GM21576 (cell line): Measurements from ENCODE around the gene GRID2.

Experiments used
- ATAC-seq: cut with Tn5 transposase; IDR thresholded peaks from one replicate; pipeline ENCODE4 v1.9.1; 2021; ENCODE audit warnings: mild to moderate bottlenecking, moderate library complexity; ENCODE audit not compliant: unreplicated experiment

The GRID2 gene

DNA sequence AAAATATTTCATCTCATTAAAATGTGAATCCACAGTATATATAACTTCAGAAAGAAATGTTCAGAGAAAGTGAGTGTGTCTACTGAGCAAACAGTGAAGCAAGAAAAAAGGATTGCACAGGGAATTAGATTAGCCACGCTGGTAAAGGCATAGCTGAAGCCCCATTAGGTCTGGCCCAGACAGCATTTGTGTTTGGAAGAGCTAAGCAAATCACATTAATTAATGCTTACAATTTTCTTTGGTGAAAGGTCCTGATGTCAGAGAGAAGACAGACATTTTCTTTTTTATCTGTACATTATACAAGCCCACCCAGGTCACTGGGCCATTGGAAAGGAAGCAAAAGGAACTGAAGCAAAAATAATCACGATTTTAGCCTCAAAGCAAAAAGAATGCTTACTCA lies 354.6 kb downstream of the GRID2 start:
- no peak for ATAC-seq

DNA sequence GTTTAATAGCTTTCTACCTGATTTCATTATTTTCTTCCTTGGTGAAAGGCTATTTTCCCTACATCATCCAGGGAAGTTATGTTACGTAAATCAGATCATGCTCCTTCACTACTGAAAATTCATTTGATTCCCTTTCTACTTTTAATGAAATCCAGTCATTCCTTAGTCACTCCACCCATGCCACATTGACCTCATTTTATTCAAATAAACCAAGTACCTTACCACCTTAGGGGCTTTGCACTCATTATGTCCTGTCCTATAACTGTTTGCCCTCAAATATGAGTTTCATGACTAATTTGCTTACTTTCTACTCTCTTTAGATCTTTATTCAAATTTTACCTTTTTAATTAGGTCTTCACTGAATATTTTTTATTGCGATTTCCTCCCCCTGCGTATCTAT lies 374.0 kb downstream of the GRID2 start:
- no peak for ATAC-seq

DNA sequence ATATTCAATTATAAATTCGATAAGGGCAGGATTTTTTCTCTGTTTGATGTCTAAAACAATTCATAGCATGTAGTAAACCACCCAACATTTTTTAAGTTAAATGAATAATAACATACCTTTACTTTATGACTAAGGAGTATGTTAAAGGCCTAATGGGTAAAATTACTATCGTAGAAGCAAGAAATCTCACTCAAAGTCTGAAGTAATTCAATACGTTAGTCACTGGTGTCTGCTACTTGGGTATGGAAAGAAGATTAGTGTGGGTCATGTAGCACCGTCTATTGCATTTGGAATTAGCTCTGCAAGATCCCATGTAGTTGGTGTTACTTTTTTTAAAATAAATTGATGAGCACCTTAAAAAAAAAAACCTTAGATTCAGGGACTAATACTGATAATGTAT lies 374.5 kb downstream of the GRID2 start:
- ATAC-seq: no peak

DNA sequence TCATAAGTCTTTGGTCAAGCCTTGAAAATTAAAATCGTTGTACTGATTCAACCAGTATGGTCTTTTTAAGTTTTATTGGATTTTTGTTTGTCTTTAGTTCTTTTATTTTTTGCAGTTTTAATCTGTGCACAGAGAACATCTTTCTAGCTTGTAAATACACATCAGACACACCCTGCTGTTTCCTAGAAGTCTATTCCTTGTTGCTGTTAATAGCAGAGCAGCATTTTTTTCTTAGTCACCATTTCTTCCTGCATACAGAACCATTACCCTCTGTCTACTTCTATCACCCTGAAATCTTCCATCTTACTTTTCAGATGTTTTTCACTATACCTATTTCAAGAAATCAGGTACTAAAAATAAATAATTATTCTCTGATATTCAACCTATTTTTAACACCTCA lies 375.4 kb downstream of the GRID2 start:
- no peak for ATAC-seq

DNA sequence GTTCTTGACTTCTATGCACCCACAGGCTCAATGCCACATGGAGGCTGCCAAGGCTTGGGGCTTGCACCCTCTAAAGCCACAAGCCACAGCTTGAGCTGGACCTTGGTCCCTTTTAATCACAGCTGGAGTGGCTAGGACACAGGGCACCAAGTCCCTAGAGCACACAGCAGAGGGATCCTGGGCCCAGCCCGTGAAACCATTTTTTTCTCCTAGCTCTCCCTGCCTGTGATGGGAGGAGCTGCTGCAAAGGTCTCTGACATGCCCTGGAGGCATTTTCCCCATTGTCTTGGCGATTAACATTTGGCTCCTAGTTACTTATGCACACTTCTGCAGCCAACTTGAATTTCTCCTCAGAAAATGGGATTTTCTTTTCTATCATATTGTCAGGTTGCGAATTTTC lies 410.9 kb downstream of the GRID2 start:
- ATAC-seq: no peak

DNA sequence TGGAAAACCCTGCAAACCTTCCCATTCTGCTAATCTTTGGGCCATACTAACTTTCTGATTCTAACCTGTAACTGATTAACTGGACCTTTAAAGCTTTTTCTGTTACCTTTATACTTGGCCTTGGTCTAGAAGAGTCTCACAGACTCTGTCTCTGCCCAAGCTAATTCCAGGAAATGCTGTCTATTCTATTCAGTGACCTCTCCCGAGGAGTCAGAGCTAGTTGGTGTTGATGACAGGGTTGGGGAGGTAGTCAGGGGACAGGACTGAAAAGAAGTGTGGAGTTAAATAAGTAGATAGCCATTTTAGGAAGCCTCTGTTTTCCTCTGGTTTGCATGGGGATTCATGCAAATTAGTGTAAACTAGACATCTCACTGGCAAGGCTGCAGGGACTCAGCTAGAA lies 429.5 kb downstream of the GRID2 start:
- no peak for ATAC-seq

DNA sequence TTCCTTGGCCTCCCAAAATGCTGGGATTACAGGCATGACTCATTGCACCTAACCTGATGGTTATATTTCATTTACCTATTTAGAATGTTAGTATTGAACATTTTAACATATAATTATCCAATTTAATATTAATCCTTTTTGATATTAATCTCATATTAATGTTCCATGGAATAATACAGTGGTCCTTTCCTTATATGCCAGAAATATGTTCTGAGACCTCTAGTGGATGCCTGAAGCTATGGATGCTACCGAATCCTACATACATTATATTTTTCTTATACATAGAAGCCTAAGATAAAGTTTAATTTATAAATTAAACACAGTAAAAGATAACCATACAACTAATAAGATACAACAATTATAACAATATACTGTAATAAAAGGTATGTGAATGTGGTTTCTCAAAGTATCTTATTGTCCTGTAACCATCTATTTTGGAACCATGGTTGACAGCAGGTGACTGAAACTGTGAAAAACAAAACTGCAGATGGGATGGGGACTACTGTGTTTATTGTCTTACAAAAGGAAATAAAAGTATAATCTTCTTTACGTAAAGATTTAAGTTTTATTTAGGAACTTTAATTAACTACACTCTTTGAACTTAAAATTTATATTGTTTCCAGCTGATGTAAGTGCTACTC lies 431.4 kb downstream of the GRID2 start:
- ATAC-seq: no peak

DNA sequence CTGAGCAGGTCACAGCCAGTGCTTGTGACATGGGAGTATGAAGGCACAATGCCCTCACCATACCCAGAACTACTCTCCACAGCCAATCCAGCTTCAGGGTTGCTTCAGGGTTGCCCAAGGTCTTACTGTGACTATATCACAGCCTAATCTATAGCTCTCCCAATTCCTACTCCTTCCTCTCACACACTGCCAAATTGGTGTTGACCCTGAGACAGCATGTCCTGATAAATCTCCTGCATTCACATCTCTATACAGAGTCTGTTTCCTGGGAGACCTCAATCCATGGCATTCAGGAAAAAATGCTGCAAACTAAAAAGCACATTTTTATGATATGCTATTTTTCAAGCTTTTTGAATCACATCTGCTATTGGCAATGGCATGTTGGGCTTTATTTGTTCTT lies 456.7 kb downstream of the GRID2 start:
- ATAC-seq: no peak

DNA sequence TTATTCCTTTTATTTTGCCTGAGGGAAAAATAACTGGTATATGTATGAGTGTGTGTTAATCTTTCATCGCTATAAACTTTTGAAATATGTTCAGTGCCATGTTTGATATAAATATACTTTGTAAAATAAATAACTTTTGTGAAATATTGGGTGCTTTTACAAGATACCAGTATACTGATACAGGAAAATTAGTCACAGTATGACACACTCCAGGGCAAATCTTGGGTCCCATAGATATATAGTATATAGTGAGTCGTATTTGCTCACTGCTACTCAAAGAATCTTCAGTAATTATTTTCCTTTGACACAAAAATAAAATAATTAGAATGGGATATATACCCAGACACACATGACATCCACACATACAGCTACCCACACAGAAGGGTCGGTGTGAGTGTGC lies 472.3 kb downstream of the GRID2 start:
- no peak for ATAC-seq

DNA sequence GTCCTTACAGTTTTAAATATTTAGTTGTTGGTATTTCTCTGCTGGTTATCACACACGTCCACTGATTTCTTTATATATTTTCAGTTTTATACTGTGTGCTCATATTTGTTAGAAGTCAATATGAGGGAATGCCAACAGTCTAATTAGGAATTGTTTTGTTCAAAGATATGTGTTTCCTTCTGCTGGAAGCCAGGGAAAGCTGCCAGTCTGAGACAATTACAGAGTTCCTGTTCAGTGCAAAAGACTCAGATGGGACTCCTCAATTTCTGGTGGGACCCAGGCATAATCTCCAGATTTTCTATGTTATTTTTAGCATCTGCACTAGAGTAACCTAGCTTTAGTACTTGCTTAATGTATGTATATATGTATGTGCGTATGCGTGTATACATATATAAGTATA lies 486.0 kb downstream of the GRID2 start:
- no peak for ATAC-seq

DNA sequence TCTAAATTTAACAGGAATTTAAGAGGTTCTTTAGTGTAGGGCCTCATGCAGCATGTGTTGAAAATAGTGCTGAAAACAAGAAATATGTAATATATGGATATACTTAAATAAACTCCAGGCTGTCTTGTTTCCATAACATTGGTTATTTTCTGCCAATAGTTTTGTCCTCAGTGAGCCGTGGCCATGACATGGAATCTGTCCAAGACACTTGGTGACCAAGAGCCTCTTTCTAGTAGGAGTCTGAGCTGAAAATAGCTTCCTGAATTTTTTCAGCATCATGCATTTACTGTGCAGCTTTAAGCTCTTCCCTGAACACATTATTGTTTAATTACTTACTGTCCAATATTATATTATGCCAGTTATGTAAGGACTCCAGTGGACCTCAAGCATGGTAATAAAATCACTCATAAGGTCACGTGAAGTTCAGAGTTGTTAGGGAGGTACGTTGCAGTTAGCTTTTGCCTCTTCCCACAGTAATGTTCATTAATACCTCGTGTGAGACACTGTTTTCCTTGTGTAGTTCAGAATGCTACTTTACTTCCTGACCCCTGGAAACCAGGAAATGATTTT lies 488.2 kb downstream of the GRID2 start:
- ATAC-seq: no peak

DNA sequence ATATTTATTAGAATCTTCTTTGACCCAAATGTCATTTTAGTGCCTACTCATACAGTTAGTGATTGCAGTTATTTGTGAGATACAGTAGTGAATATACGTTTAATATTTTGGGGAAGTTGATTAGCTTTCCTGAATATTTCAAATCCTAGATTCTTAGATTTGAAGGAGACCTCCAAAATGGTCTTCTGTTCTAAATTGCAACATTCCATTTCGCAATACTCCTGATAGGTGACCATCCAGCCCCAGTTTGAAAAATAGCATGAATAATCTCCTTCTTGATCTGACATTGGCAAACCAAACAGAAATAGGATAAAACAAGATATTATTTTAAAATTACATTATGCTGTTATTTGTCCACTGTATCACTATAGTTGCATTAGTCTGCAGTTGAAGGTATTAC lies 505.6 kb downstream of the GRID2 start:
- no peak for ATAC-seq

DNA sequence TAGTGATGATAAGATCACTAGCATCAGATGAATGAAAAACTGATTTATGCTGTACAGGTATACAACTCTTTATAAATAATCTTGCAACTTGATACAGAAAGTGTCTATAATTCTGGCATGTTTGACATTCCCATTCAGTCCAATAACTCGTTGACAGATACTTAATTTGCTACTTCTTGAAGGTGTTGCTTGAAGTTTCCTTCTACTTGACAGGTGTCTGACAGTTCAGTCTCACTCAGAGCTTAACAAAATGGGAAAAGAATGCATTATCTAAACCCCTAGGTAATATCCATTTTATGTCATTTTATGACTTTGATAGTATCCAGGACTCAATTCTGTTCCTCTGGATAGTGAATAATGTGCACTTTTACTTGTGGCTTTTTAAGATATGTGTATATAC lies 508.9 kb downstream of the GRID2 start:
- ATAC-seq: no peak

DNA sequence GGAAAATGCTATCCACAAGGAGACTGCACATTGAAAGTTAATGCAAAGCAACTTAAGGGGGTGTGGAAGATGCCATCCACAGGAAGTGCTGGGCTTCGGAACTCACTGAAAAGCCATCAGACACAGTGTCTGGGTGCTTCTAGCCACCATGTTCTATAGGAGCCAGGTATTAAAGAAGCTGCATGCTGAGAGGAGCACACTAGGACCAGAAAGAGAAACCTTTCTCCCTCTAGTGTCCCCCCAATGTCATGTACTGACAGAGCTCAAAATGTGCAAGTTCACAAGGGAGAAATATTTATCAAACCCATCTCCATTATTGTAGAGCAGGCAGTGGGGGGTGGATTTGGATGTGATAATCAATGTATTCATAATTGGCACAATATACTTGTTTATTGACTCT lies 510.9 kb downstream of the GRID2 start:
- no peak for ATAC-seq

DNA sequence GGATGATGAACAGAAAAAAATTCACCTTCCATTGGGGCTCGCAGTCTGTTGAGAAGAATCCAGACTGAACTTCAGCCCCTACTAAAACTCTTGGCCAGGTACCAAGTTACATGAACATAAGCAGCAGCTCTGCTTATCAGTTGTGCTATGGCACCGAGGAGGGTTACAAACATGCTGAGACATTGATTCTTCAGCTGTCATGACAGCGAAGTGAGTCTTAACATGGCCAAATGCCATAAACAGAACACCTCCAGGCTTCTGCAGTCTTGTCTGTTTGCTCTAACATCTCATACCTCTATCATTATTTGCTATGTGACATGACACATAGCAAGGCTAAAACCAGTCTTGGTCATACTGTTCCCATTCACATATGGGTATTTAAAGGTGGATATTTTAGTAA lies 521.5 kb downstream of the GRID2 start:
- ATAC-seq: no peak

DNA sequence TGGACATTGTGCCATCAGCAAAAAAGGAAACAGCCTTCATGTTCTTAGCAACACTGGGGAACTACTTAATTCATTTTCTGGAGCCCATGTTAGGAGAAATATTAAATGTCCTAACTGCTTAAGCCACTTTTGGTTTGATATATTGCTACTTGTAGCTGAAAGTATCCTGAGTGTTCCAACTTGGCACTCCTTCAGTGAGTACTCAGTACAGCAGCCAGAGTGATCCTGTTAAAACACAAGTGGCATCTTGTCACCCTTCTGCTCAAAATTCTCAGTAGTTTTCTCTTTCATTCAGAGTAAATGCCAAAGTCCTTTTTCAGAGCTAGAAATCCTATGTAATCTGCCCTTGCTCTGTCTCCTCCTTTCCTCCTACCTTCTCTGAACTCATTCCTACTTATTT lies 522.0 kb downstream of the GRID2 start:
- no peak for ATAC-seq

DNA sequence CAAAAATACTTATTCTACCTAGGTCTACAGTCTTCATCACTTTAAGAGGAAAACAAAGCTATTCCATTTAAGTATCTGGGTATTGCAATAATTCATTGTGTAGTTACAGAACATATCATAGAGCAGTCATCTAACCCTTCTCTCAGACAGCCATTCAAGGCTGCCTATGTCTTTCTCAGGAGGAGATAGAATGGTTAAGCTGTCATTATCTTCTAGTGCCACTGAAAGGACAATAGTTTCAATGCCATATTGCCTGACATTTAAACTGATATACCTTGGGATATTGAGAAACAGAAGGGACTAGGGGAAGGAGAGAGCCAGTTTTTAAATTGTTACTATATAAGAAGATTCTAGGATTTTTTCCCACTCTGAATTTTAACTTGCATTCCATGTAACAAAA lies 527.0 kb downstream of the GRID2 start:
- ATAC-seq: no peak

DNA sequence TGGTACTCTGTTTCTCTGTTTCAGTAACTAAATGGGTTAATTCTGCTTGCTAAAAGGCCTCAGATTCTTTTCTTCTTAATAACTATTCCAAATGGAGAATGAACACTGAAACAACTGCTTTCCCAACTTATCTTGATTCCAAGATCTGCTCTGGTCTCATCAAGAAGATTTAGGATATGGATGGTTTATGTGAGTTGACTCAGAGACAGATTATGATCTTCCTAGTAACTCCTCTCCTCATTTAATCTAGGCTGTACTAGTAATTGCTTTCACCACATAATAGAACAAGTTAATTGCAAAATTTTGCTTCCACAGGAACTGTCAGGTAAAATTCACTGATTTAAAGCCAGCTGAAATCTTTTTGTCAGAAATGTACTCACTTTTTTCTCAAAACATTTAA lies 537.1 kb downstream of the GRID2 start:
- ATAC-seq: no peak

DNA sequence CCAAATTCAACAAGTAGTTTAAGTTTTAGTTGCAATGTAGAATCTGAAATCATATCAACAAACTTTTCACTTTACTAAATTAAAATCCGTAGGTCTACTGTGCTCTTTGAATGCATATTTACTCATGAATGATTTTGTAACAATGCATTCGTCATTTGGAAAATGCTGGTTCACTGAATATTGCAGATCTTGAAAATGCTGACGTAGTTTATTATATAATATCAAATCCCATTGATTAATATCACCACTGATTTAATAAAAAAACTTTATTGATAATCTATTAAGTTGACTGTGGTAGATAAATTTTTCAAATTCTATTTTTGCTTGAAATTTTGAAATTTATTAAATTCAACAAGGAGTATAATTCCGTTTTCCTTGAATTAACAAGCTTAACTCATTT lies 540.0 kb downstream of the GRID2 start:
- no peak for ATAC-seq

DNA sequence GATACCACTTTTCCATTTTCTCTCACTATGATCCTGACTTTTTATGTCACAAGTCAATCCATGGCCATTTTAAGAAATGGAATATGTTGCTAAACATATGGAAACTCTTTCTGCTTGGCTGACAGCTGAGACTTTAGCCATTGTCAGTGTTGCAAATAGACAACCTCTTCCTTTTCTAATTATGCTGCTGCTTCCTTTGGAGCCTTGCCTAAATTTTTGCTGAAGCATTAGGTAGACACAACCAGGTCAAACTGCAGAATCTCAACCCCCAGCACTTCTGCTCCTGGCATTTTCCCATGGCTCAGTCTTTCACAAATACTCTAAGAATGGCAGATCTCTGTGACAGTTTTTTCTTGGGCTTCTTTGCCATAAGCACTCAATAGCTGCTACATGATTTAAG lies 543.3 kb downstream of the GRID2 start:
- no peak for ATAC-seq

DNA sequence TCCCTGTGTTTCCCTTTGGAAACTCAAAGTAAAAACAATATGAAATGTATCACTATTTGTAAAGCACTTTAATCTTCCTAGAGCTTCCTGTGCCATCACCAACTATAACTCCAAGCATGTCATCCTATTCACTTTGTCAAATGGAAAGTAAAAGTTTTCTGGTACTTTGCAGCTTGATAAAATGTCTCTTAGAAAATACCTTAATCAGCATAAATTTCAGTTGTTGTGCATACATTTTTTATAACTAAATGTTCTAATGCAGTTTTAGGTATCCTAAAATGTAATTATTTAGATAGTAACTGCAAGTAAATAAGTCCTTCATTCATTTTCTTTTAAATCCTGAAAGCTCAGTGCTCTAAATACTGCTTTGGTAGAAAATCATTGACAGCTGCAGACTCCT lies 558.7 kb downstream of the GRID2 start:
- ATAC-seq: no peak

DNA sequence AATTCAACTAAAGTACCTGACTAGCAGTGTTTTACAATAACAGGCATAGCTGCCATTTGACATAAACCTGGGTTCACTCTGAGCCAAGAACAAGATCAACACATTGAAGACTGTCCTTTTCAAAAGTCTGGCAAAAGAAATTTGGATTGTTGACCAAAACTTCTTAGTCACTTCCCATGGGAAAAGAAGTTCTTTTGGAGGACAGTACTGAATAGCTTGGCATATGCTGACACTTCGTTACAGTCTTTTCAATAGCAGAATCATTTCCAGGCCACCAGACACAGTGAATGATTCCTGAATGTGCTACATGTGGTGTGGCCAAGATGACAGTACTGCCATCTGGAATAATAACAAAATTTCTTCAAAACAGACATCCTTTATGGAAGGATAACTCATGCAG lies 560.3 kb downstream of the GRID2 start:
- ATAC-seq: no peak

DNA sequence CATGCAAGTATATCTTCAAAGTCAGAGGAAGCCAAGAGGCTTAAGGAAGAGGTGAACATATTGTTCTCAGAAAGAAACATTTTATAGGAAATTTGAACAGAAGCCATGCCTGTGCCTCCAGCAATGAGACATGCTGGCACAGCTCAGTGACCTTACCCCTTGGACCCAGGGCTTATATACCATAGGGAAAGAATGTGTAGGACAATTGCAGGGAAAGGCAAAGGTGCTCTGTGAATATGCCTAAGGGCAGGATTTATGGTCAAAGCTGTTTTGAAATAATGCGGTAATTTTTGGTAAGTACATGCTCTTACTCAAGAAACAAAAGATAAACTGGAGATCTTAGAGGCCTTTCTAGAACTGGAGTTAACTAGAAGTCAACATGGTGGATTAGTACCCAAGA lies 568.8 kb downstream of the GRID2 start:
- no peak for ATAC-seq
